Pulmonary artery endothelial cell (primary cell): ENCODE data around the gene MAPK10. TPM values are rescaled to one million over a fixed set of nuclear protein-coding genes. Genes with fewer than 3 reads are reported as not detected.

Experiments used
- DNase-seq: peaks from one replicate; pipeline ENCODE4 v3.0.0-alpha.2; 2011; ENCODE audit warnings: low read depth, low spot score
- total RNA-seq: library from RNA; depleted of rRNA; stranded (reverse); fragments of >200 nt; gene quantifications from 2 replicates; pipeline ENCODE4 v1.2.3, GENCODE V29; 2014

Gene MAPK10
- 0.04 and 0.20 TPM in 2 replicates for total RNA-seq

DNA sequence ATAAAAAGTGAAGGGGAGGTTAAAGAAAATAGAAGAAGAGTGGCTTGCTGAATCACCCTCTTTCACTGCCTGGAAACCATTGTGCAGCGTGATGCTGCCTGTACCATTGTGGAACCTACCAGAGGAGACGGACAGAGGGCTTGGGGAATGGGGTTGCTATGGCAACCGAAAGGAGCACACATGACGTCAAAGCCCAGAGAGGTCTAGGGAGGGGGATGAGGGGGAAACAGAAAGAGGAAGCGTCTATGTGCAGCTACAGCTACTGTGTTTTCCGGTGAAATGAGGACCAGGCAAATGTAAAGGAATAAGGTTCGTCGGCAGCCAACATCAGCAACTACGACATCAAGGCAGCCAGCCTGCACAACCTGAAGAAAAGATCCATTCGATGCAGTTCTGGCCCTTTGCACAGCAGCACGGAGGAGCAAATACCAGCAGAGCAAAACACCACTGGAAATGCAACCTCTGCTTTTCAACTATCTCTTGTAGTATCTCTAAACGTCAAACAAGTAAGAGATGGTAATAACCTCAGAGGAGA lies at the start of gene MAPK10:
MAPK10 (minus strand) TSS at position 110 of the 535 bp plus-strand sequence.
- no peak for DNase-seq

DNA sequence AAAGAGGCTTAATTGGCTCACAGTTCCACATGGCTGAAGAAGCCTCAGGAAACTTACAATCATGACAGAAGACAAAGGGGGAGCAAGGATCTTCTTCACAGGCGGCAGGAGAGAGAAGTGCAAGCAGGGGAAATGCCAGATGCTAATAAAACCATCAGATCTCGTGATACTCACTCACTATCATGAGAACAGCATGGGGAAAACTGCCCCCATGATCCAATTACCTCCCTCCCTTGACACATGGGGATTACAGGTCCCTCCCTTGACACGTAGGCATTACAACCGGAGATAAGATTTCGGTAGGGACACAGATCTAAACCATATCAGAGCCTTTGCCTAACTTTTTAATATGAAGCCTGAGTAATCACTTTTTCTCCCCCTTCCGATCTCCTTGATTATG lies 43.7 kb upstream of the MAPK10 start:
- no peak for DNase-seq

DNA sequence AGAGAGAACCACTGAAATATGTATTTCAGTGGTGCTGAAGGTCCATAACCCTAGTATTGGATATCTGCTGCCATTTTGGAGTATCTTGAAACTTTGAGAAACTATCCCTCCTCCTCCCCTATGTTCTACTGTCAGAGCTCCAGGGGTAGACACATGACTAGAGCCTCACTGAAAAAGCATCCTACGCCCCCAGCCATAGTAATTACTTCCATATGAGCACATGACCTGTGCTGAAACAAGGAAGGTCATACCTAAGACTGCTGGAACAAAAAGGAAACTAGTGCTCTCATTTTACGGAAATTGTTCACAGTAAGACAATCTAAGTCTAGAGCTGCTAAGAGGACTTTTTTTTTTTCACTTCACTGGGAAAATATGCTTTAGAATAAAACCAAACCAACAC lies 42.0 kb upstream of the MAPK10 start:
- DNase-seq = no peak

DNA sequence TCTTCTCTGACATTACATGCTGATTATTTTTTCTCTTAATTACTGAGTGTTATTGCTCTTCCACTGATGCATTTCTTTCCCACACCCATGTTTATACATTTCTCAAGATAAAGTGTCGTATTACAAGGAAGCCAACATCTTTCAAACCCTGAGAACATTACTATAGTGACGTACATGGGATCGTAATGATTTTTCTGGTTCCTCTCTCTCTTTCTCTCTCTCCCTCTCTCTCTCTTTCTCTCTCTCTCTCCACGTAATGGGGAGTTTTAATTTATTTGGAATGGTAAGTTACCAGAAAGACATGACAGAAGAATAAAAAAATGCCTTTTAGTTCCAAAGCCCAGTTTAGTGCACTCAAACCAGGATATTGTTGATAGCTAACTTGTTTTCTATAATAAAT lies 40.4 kb upstream of the MAPK10 start:
- DNase-seq = no peak

DNA sequence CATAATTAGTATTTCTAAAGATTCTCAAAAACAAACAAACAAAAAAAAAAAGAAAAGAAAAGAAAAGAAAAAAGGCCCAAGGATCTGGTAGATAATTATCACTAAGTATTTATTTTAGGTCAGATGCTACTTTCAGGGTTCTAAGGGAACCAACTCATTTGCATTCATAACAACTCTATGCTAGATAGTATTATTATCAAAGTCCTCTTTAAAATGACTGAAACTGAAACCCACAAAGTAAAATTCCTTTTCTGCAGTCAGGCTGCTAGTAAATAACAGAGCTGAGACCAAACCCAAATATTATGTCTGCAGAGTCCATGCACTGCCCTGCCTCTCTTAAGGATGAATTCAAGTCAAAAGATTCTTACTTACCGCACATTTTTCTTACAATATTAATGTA lies 38.3 kb upstream of the MAPK10 start:
- DNase-seq = no peak

DNA sequence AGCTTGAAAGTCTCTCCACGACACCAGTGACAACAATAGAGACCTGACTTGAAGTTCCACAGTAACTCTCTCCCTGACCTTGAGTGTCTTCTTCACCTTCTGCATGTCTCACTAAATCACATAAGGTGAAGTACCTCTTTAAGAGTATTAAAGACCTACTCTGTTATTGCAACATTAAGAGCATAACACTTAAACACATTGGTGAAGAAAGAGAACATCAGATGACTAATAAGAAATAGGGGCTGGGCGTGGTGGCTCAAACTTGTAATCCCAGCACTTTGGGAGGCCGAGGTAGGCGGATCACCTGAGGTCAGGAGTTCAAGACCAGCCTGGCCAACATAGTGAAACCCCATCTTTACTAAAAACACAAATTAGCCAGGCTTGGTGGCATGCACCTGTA lies 33.9 kb upstream of the MAPK10 start:
- DNase-seq = no peak

DNA sequence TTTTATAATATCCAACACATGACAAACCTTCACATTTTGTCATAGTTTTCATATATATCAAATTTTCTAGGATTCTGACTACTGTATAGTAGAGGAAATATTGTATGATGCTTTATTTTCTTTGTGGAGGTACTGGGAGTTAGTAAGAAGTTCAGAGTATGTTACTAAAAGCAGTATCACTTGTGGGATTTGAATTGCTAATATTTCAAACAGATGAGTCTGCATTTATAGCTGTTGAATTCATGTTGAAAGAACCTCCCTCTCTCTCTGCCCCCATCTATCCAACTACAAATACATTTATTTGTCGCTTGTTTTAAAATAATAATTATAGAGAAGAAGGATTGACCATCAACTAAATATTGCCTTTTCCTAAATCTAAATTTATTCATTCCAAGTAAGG lies 29.8 kb upstream of the MAPK10 start:
- no peak for DNase-seq

DNA sequence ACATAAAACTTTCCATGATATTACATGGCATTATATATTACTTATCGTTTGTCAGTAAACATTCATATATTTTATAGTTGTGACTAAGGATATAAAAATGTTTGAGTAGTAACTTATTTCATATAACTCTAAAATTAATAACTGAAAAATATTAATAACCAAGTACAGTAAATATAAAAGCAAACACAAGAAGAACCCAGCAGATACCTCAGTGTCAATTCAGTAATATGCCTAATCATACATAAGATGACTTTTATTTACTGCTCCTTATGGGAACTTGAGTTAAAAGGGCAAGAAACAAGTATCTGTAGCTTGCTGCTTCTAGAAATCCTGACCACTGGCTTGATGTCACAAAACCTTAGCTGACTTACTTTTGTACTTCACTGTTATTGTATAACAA lies 28.4 kb upstream of the MAPK10 start:
- DNase-seq = no peak

DNA sequence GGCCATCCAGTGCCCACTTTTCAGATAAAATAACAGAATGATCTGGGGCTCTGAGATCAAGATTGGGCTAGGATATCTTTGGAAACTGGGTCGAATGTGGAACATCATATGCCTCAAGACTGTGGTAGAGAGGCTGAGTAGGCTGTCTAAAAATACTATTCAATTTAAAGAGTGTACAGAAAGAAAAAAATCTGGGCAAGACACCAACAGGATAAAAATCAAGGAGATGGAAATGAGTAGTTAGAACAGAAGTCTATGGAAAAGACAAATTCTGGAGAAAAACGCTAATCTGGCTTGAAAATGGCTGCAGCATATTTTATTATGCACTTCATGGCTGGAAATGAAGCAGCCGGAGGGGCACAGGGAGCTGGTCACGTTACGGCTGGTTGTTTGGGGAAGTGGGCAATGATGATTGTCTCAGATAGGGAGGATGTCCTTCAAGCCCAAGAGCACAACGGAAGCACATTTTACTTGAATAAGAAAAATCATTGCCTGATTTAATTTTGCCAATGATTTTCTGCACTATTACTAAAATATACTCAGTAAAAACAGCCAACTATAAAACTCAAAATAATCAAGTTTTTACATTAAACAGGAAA lies 27.1 kb upstream of the MAPK10 start:
- DNase-seq = no peak

DNA sequence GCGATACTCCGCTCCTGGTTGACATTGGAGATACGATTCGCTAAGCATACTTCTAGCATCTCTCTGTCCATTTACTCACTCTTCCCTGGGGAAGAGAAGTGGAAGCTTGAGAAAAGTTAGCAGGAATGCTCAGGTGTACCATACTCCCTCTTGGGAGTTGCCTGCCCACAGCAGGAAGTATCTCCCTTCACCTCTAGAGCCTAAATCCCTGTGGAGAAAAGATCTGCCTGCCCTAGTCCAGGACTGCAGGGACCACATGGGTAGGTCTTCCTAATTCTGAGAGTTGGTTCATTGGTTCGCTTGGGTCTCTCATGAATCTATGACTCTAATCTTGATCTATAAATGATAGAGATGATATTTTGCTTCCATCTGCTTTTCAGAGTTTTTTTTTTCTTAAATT lies 26.3 kb upstream of the MAPK10 start:
- no peak for DNase-seq

DNA sequence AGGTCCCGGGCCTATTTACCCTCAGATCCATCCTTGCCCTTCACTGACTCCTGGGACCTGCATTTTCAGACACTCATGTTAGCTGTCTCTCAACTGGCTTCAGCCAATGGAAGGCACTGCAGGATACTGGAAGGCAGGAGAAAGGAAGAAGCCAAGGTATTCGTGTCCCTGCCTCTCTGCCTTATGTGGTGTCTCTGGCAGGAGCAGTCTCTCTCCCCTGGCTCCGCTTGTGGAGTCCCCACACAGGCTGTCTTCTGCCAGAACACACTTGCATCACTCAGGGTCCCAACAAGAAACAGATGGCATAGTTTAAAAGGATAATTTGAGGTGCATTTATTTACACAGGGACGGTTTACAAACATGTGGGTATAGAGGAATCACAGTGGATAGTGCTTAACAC lies 21.6 kb upstream of the MAPK10 start:
- DNase-seq = no peak

DNA sequence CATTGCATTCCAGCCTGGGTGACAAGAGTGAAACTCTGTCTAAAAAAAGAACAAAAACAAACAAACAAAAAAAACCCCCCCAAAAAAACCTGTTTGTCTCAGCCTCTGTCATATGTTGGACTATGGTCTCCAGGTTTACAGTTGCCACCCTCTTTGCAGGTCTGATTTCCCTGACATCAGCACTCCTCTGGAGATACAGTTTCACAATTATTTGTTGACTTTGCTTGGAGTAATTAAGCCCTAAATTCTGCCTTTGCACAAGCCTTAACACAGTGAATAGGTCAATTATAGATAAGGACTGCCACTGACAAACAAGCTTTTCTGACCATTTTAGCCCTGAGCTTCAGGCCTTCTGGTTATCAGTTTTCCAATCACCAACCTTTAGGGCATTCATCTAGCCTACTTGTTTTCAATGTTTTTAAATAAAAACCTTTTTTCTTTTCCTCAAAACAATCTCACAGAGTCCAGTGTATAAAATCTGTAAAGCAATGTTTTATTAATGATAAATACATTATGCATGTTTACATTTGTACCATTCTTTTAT lies 20.4 kb upstream of the MAPK10 start:
- no peak for DNase-seq

DNA sequence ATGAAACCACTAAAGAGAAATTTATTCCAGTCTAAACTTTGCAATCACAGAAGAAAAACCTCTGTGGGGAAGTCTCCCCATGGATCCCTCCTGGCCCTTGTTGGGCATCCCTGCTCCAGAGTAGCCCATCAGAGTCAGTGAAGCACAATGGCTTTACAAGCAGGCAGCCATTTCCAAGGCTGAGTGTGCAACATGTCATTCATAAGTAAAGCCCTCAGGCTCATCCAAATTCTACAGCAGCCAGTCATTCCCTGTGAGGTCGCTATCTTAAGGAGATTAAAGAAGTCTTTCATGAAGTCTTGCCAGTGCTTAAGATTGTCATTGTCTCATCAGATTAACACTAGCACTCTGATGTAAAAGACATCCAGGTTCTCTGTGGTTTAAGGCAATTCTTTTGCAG lies 17.0 kb upstream of the MAPK10 start:
- DNase-seq = no peak

DNA sequence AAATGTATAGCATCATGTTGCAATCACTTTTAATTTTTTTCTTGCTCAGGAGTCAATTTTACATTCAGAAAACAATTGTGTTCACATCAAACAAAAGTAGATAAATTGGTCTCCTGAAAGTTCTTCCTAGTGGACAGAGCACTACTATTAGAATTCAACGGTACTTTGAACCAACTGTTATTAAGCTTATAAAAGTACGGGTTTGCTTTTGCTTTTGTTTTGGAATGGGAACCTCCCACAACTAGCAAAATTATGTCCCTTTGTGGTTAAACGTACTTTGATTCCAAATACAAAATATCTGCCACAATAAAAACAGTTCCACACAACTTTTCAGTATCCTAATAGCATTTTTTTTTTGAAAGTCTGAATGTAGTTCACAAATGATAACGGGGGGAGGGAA lies 8.6 kb upstream of the MAPK10 start:
- DNase-seq = no peak

DNA sequence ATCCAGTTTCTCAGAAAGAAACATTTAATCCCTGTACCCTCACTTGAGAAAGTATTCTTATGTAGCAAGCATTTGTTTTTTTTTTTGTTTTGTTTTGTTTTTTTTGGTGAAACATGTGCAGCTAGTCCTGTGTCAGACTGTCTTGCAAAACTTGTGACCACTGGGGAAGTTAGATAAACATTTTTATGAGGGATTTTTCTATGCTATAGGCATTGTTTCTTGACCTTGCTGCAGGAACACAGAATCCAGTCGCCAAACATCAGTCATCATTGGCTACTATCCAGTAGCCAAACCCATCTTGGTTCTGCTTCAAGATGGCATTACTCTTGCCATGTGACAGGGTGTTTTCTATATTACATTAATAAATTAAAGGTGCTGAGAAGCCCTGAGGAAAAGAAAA lies 7.7 kb upstream of the MAPK10 start:
- no peak for DNase-seq

DNA sequence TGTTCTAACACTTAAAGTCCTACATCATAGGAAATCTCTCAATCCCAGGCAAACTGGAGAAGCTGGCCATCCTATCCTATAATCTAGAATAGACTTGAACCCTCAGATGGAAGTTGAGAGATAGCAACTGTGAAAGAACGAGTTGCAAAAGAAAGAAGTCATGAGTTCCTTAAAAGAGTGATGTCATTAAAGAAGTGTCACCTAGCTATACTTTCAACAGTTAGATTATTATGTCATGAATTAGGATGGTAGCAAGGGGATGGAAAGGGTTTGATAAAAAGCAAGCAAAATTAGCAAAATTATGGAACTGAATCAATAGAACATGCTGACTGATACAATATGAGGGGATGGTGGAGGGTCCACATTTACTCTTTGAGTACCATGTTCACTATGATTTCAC lies 7.1 kb upstream of the MAPK10 start:
- DNase-seq = no peak

DNA sequence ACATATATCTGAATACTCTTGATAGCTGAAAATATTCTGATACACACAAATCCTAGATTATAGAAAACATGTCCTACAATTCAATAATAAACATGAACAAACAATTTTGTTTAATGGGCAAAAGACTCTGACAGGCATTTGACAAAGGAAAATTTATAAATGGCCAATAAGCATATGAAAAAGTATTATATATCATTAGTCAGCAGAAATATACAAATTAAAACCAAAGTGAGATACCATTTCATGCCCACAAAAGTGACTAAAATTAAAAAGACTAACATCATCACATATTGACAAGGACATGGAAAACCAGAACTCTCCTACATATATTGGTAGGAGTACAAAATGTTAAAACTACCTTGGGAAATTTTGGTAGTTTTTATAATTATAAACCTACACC lies 2.7 kb upstream of the MAPK10 start:
- no peak for DNase-seq

DNA sequence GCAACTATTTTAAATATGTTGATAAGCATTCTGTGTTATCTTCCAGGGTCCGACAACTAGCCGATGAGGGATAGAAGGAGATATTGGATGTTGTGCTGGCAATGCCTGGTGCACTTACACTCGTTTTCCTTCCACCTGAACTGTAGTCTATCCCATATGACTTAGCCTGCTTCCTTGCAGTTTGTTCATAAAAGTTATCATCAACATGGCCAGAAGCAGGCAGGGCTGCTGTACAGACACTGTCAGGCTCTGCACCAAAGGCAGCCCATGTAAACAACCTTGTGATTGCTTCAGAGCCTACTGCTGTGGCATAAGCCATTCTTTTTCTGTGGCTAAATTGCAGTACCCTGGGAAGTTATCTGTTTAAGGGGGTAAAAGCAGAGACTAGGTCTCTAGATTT lies 1.6 kb downstream of the MAPK10 start:
- DNase-seq = no peak

DNA sequence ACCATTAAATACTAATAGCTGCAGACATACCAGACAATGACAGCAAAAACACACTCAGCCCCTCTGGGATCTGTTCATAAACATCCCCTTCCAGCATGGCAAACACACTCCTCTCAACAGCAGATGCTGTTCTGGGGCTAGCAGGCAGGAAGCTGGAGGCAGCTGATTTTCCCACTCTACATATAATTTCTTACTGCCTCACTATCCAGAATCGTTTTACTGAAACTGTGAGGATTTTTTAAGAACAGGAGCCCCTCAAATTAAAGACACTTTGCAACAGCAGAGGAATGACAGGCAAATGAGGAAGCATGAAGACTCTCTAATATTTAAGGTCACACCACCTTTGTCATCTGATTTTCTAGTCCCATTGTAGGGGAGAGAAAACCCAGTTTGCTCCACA lies 2.2 kb downstream of the MAPK10 start:
- no peak for DNase-seq

DNA sequence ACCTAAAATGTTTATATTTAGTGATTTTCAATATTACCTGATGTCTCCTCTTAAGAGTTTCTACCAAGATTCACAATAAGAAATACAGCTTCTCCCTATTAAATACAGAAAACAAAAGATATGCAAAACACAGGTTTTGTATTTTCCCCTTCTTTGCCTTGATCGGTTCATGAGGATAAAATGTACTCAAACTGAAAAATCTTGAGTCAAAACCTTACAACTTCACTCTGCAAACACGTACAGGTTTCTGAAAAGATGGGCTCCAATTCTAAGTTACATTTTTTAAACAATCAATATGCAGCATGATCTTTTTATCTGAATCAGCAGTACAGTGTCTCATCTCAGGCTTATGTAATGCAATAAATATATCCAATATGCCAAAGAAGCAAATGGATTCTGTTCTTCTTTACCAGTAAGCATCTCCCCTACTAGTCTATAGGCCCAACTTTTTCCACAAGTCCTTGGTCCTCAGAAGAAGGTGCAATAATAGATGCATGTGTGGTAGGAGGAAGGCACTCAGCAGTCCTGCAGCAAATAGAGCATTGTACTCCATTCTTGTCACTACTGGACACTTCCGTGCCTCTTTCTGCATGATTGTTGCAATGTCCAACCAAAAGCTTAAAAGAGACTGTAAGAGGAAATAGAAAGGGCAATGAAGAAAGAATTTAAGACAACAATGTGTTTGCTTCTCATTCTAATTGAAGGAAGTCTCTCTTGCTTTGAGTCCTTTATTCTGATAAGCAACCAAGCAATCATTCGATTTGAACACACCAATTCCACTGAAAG lies 3.2 kb downstream of the MAPK10 start:
- DNase-seq = no peak

DNA sequence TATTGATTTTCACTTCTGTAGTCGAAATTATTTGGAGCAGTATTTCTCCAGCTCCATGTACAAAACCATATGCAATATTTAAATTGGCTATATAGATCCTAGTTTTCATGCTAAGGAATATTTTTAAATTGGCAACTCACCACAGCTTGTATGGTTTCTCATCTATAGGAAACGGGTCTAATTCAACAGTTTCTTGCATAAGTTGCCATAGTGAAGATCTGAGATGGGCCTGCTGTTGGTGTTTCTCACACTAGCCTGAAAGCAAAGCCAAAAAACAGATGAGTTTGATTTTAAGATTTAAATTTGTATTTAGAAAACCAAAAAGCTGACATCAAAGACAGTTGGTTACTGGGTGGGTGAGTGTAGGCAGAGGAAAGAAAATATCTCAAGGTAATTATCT lies 5.5 kb downstream of the MAPK10 start:
- no peak for DNase-seq

DNA sequence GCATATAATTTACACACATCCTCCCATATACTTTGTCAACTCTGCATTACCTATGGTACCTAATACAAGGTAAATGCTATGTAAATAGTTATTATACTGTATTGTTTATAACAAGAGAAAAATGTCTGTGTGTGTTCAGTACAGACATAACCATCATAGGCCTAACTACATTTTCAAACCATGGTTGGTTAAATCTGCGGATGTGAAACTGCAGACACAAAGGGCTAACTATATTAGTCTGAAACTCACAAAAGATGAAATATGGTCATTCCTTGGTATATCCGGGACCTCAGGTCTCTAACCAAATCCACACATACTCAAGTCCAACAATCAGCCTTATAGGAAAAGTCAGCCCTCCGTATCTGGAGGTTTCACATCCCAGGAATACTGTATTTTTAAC lies 13.5 kb downstream of the MAPK10 start:
- no peak for DNase-seq

DNA sequence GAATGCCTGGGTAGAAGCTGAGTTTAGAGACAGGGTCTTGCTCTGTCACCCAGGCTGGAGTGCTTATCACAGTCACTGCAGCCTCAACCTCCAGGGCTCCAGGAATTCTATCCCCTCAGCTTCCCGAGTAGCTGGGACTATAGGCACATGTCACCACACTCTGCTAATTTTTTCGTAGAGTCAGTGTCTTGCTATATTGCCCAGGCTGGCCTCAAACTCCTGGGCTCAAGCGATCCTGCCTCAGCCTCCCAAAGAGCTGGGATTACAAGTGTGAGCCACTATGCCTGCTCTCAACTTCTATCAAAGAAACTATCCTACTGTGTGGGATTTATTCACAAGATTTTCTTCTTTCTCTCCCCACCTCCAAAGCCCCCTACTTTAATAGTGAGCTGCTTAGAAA lies 15.7 kb downstream of the MAPK10 start:
- no peak for DNase-seq
